NB4 (cell line): ENCODE results near the gene GPATCH4.
"Not testable (repeated sequence)": the region's sequence is repeated elsewhere in the genome, so short reads cannot be mapped to it uniquely, and the experiment has no call there.

Experiments used
- DNase-seq: peaks from one replicate; pipeline ENCODE4 v3.0.0; 2010; ENCODE audit warnings: low read depth
- H3K4me3 ChIP-seq: one replicate; pipeline ENCODE4 v1.5.1; 2011; ENCODE audit warnings: mild to moderate bottlenecking, low read depth, low read length, moderate library complexity
- MYC ChIP-seq: IDR thresholded peaks from 2 replicates; pipeline ENCODE4 v1.6.1; 2011; ENCODE audit warnings: low read depth, low read length
- POLR2A ChIP-seq: IDR thresholded peaks from 2 replicates; pipeline ENCODE4 v1.6.1; 2011; ENCODE audit warnings: mild to moderate bottlenecking; ENCODE audit not compliant: insufficient read length; ENCODE audit errors: extremely low read depth
- TF ChIP-seq, protein P1 (sequence below): IDR thresholded peaks from one replicate; pipeline ENCODE4 v1.5.1; 2012; ENCODE audit warnings: low read depth, low read length
- TF ChIP-seq, protein P2 (sequence below): IDR thresholded peaks from 2 replicates; pipeline ENCODE4 v1.6.1; 2011; ENCODE audit warnings: low read depth, low read length

The GPATCH4 gene

DNA sequence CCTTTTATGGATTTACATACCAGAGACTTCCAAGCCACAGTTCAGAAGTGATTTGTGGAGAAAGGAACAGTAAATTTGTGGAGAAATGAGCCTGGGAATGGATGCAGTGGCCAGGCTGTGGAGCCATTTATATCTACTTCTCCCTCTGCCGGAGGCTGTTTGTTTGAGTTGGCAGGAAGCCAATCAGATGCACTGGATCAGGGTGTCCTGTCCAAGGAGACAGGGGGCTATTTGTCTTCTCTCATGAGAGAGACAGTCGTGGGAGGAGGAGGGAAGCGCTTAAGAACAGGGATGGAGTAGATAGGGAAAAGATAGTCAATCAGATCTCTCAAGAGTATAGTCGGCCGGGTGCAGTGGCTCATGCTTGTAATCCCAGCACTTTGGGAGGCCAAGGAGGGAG lies 15.2 kb upstream of the GPATCH4 start:
- TF ChIP-seq, protein P1, sequence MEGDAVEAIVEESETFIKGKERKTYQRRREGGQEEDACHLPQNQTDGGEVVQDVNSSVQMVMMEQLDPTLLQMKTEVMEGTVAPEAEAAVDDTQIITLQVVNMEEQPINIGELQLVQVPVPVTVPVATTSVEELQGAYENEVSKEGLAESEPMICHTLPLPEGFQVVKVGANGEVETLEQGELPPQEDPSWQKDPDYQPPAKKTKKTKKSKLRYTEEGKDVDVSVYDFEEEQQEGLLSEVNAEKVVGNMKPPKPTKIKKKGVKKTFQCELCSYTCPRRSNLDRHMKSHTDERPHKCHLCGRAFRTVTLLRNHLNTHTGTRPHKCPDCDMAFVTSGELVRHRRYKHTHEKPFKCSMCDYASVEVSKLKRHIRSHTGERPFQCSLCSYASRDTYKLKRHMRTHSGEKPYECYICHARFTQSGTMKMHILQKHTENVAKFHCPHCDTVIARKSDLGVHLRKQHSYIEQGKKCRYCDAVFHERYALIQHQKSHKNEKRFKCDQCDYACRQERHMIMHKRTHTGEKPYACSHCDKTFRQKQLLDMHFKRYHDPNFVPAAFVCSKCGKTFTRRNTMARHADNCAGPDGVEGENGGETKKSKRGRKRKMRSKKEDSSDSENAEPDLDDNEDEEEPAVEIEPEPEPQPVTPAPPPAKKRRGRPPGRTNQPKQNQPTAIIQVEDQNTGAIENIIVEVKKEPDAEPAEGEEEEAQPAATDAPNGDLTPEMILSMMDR = no peak
- TF ChIP-seq MYC (no peak), POLR2A (no peak)
- TF ChIP-seq, protein P2, sequence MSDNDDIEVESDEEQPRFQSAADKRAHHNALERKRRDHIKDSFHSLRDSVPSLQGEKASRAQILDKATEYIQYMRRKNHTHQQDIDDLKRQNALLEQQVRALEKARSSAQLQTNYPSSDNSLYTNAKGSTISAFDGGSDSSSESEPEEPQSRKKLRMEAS = no peak
- H3K4me3 ChIP-seq = no peak overlapping the region
- DNase-seq = no peak

DNA sequence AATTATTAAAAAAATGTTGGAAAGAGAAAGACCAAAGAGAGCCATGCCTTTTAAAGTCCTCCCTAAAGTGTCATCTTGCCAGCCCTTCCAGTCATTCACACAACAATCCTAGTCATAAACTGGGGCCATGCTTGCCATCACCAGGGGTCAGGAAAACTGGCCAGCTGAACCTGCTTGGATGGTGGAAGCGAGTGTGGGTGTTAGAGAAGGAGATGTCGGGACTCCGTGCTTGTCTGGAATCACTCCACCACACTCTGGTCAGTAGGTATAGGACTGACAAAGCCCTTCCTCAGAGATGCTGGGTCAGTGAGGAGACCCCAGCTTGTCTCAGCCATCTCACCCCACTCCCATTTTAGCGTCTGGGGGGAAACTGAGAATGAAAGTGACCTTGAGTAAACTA lies 14.7 kb upstream of the GPATCH4 start:
- TF ChIP-seq, protein P2 = no peak
- no peak for DNase-seq
- H3K4me3 ChIP-seq = no peak overlapping the region

DNA sequence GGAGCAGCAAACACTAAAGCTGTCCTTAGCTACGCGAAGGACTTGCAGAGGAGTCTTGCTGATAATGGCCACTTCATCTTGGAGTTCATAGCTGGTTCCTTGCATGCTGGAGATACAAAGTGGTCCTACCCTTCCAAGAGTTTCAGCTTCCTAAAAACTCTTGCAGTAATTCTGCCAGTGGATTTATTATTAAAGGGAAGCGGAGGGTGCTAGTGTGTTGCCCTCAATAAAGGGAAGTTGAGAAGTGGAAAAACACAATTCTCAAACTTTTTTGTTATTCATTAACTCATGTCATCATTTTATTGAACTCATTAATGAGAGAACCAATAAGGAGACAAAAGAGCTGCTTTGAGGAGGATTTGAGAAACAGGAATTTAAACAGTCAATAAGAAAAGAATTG lies 11.4 kb upstream of the GPATCH4 start:
- TF ChIP-seq, protein P2 = no peak
- TF ChIP-seq, protein P1 = no peak
- TF ChIP-seq MYC (no peak), POLR2A (no peak)
- DNase-seq = no peak
- H3K4me3 ChIP-seq = no peak overlapping the region

DNA sequence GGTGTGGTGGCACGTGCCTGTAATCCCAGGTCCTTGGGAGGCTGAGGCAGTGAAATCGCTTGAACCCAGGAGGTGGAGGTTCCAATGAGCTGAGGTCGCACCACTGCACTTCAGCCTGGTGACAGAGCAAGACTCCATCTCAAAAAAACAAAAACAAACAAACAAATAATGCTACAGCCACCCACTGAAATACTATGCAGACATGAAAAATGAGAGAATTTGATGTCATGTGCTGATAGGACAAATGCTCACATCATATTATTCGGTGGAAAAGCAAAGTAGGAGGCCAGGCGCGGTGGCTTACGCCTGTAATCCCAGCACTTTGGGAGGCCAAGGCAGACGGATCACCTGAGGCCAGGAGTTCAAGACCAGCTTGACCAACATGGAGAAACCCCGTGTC lies 8.8 kb upstream of the GPATCH4 start:
- H3K4me3 ChIP-seq, DNase-seq: not testable (repeated sequence)

DNA sequence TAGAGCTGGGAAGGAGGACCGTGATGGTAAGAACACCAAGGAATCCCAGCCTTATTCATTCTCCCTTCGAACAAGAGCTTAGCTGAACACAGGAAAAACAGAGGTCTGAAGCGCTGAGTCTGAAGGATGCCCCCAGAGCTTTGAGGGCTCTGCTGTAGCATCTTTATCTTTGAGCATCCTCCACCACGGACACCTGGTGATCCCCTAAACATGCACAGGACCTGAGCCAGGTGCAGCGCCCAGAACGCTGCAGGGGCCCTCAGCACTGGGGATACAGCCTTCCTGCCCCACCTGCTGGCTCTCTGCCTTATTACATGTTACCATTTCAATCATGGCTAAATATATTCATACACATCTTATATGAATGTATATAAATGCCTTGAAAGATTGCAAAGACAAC lies 7.7 kb upstream of the GPATCH4 start:
- no peak for TF ChIP-seq MYC
- TF ChIP-seq, protein P1 = peak; percentile 65
- TF ChIP-seq, protein P2 = 0 out of 2 replicates have a peak, but pooled peaks have one; percentile 14
- peak; percentile 48 for DNase-seq
- no peak overlapping the region for H3K4me3 ChIP-seq

DNA sequence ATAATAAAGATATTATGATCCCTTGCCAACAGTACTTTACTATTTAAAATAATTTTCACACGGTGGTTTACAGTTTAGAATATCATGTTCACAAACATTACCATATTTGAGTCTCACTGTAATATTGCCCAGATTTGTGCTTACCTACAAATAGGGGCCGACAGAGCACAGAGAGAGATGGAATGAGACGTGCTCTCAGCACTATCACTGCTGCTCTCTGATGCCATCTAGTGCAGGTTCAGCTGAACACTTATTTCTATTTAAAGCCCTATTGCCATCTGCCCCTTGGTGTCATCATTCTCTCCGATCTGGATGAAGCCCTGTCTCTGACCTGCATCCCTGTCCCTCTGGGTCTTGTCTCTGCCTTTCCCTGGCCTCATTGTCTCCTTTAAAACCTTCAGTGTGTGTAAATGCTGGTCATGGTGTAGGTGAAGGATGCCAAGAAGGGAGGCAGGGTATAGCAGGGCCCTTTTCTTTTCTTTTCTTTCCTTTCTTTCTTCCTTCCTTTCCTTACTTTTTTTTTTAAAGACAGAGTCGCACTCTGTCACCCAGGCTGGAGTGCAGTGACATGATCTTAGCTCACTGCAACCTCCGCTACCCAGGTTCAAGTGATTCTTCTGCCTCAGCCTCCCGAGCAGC lies 6.9 kb upstream of the GPATCH4 start:
- no peak for TF ChIP-seq MYC
- TF ChIP-seq POLR2A = no peak
- TF ChIP-seq, protein P1 = peak; percentile 76
- TF ChIP-seq, protein P2 = no peak
- H3K4me3 ChIP-seq = no peak overlapping the region
- DNase-seq = peak; percentile 82

DNA sequence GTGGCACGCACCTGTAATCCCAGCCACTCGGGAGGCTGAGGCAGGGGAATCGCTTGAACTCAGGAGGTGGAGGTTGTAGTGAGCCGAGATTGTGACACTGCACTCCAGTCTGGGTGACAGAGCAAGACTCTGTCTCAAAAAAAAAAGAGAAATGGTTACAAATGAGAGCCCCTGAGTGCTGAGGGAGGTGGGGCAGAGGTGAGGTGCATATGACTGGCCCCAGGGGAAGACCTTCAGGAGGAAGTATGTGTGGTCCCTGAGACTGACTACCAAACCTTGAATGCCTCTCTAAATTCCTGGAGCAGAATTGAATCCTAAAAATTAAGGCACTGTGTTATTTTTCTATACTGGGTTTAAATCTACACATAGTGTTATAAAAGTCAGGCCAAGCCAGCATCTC lies 6.1 kb upstream of the GPATCH4 start:
- not testable (repeated sequence) for DNase-seq, H3K4me3 ChIP-seq

DNA sequence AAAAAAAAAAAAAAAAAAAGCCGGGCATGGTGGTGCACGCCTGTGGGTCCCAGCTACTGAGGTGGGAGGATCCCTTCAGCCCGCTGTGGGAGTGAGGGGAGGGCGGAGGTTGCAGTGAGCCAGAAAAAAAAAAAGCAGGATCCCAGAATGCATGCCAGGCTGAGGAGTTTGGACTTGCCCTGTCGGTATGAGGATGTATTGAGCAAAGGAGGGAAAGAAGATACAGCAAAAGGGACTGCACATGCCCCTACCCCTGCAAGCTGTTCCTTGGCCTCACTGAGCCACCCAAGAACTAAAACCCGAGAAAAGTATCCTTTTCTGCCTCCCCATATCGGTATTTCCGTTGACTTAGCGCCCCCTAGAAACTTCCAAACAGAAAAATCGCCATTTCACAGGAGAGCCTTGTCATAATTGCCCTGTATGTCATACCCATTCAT lies 1.3 kb upstream of the GPATCH4 start:
- H3K4me3 ChIP-seq = no peak overlapping the region
- TF ChIP-seq, protein P2 = no peak
- TF ChIP-seq POLR2A (no peak), MYC (no peak)
- TF ChIP-seq, protein P1 = peak; percentile 52
- peak; percentile 52 for DNase-seq
